ENCODE results near the gene KASH5. TPM values are rescaled to one million over a fixed set of nuclear protein-coding genes. Genes with fewer than 3 reads are reported as not detected.

KASH5 gene
- total and polyA plus RNA-seq, 5 donors from 2014 or later, result not detected

DNA sequence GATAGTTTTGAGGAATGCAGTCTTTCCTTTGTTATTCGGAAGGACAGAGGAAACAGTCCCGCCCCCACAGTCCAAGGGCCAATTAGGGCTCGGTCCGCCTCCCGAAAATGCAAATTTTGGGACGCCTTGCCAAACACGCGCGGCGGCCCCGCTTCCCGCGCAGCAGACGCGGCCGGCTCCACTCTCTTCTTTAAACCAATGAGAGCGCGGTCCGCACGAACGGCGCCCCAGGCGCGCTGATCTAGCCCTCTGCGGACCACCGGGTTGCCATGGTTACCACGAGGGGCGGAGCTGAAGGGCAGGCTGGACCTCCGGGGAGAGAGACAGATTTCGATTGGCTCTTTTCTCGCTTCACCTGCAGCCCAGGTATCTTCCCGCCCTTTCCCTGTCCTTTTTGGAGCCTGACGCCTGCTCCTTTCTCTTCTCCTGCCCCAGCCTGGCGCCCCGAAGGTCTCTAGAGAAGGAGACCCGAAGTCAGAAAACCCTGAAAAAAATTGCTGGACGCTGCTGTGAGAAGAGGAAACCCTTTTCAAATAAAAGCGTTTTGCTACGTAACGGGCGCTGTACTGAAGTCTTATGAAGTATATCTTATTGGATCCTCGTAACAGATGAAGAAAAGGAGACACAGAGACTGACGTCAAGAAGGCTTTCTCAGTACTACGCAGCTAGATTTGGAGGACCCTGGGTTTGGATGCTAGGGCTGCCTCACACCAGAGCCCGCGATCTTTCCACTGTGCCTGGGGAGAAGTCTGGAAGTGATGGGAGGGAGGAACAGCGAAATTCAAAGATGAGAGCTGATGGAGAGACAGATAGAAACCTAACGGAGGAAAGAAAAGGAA is 33.2 kb downstream of the KASH5 start:
- peak overlapping the region; percentile 13 for H3K4me3 ChIP-seq (ENCODE audit: low read depth, low read length)
- Mint-ChIP-seq H3K27ac (peak overlapping the region in 1 of 3 donors; percentile 89), H3K4me1 (peaks cover 5 to 56% (median 22%) of the 10 kb centered on the region in 4 donors), H3K4me3 (peak overlapping the region in 3 of 4 donors; percentile 19 to 88 (median 36)), H3K36me3 (peaks cover 5% of the 10 kb centered on the region), H3K9me3 (peaks cover 0 to 6% (median 0%) of the 10 kb centered on the region in 7 donors), H3K27me3 (peaks cover 85% of the 10 kb centered on the region)
- peaks cover 47% of the 10 kb centered on the region for H3K27me3 ChIP-seq (ENCODE audit: control insufficient read depth, insufficient read depth, low read length)
- H3K36me3 ChIP-seq (ENCODE audit: control insufficient read depth, insufficient read depth, low read length), result no peaks in the 10 kb centered on the region
- H3K27ac ChIP-seq (ENCODE audit: insufficient read depth, low read length, poor library complexity, severe bottlenecking), result no peak overlapping the region
- H3K9me3 ChIP-seq (ENCODE audit: control insufficient read depth in 2 of 2, low read length in 2 of 2), result no peaks in the 10 kb centered on the region
- DNase-seq, result peak in 1 of 3 donors; percentile 61
- H3K4me1 ChIP-seq (ENCODE audit: control insufficient read depth, insufficient read depth, low read length, poor library complexity, severe bottlenecking), result peaks cover 34% of the 10 kb centered on the region
- no peak for ATAC-seq (ENCODE audit: low read depth in 2 of 2)

DNA sequence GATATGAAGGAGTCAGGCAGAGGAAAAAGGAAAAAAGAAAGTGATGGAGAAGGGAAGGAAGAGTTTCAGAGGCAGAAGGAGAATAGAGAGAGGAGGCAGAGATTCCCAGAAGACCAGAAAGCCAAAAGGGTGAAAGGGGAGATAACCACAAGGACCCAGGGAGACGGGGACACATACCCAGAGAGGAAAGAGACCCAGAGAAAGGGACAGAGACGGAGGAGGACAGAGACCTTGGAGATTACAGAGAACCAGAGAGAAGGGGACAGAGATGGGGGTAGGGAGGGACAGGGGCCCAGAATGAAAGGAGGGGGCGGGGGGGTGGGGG is 33.8 kb downstream of the KASH5 start:
- Mint-ChIP-seq H3K9me3 (peaks cover 0 to 11% (median 0%) of the 10 kb centered on the region in 7 donors), H3K27me3 (peaks cover 90% of the 10 kb centered on the region), H3K4me1 (peaks cover 5 to 62% (median 27%) of the 10 kb centered on the region in 4 donors), H3K27ac (no peak overlapping the region), H3K4me3 (peak overlapping the region in 3 of 4 donors; percentile 19 to 88 (median 30)), H3K36me3 (peaks cover 5% of the 10 kb centered on the region)
- peaks cover 53% of the 10 kb centered on the region for H3K27me3 ChIP-seq (ENCODE audit: control insufficient read depth, insufficient read depth, low read length)
- H3K9me3 ChIP-seq (ENCODE audit: control insufficient read depth in 2 of 2, low read length in 2 of 2), result no peaks in the 10 kb centered on the region
- no peaks in the 10 kb centered on the region for H3K36me3 ChIP-seq (ENCODE audit: control insufficient read depth, insufficient read depth, low read length)
- no peak overlapping the region for H3K4me3 ChIP-seq (ENCODE audit: low read depth, low read length)
- ATAC-seq (ENCODE audit: low read depth in 2 of 2), result no peak
- no peak for DNase-seq
- H3K4me1 ChIP-seq (ENCODE audit: control insufficient read depth, insufficient read depth, low read length, poor library complexity, severe bottlenecking), result peaks cover 36% of the 10 kb centered on the region
- H3K27ac ChIP-seq (ENCODE audit: insufficient read depth, low read length, poor library complexity, severe bottlenecking), result no peak overlapping the region

DNA sequence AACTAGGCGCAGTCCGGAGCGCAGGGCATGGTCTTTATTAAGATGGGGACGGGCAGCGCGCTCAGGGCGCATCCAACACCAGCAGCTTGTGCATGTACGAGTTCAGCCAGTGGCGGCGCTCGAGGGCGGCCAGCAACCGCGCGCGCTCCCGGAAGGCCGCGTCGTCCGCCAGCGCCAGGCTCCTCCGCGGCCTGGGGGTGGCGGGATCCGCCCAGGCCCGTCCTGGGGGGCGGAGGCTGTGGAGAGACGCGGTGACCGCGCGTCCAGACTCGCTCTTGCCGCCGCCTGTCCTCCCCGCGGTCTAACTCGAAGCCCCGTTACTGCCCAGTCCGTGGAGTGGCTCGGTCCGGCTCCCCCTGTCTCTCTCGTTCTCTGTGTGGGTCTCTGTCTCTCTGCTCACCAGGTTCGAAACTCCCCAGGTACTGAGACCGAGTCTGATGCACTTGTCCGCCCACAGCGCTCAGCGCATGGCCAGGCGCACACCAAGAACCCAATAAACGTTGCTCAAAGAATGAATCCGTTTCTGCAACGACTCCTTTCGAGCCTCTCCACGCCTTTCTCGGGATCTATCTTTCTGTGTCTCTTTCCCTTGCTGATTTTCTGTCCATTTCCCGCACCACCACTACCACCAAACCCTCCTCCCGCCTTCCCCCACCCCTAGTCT is 34.5 kb downstream of the KASH5 start:
- peaks cover 5% of the 10 kb centered on the region for H3K36me3 Mint-ChIP-seq
- Histone ChIP-seq H3K4me1 (ENCODE audit: control insufficient read depth, insufficient read depth, low read length, poor library complexity, severe bottlenecking) (peaks cover 36% of the 10 kb centered on the region), H3K36me3 (ENCODE audit: control insufficient read depth, insufficient read depth, low read length) (no peaks in the 10 kb centered on the region), H3K27me3 (ENCODE audit: control insufficient read depth, insufficient read depth, low read length) (peaks cover 57% of the 10 kb centered on the region), H3K4me3 (ENCODE audit: low read depth, low read length) (peak overlapping the region; percentile 61), H3K9me3 (ENCODE audit: control insufficient read depth in 2 of 2, low read length in 2 of 2) (no peaks in the 10 kb centered on the region), H3K27ac (ENCODE audit: insufficient read depth, low read length, poor library complexity, severe bottlenecking) (no peak overlapping the region)
- DNase-seq, result peak in 2 of 3 donors; percentile 23 to 68
- peak overlapping the region; percentile 58 to 84 (median 80) for H3K4me3 Mint-ChIP-seq
- peaks cover 94% of the 10 kb centered on the region for H3K27me3 Mint-ChIP-seq
- peaks cover 5 to 68% (median 28%) of the 10 kb centered on the region in 4 donors for H3K4me1 Mint-ChIP-seq
- peak overlapping the region in 1 of 3 donors; percentile 55 for H3K27ac Mint-ChIP-seq
- peaks cover 0 to 16% (median 0%) of the 10 kb centered on the region in 7 donors for H3K9me3 Mint-ChIP-seq
- peak; percentile 33 to 54 for ATAC-seq (ENCODE audit: low read depth in 2 of 2)

DNA sequence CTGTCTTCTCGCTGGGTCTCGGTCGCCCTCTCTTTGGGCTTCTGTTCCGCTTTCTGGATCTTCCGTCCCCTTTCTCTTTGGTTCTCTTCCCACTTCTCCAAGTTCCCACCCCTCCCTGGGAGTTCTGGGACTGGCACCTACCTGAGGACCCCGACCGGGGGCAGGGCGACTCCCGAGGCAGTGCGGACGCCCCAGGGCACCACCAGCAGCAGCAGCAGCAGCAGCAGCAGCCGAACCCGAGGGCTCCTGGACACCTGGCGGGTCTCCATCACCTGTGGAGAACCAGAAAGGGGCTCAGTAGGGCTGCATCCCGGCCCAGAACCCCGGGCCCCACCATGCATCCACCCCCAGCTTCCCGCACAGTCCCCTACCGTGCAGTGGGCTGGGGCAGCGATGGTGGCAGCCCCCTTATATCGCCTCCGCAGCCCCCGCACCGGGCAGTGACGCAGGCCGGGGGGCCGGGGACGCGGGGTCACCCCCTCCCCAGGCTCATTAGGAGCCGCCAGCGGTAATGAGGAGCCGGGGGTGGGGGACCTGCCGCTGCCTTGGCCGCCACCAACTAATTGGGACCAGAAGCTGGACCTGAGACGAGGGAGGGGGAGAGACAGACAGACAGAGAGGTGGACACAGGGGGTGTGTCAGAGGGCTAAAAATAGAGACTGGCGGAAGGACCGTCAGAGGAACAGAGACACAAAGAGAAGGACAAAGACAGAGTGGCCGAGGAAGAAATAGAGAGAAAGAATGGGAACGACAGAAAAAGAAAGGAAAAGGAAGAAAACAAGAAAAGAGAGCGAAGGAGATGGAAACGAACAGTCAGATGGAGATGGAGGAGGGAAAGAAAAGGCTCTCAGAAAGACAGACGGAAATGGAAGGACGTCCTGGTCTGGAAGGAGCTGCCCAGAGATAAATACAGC is 35.3 kb downstream of the KASH5 start, which contains the start of gene PTH2:
Gene PTH2, minus strand, starts transcription at position 371 of the 914 bp plus-strand sequence. Its CDS starts 102 bp downstream, at position 269.
- Mint-ChIP-seq H3K4me3 (peak within 1 kb of the TSS; percentile 58 to 84 (median 80)), H3K27ac (peak within 1 kb of the TSS in 1 of 3 donors; percentile 55), H3K4me1 (peaks cover 5 to 75% (median 31%) of the 10 kb centered on the region in 4 donors), H3K27me3 (peaks cover 97% of the 10 kb centered on the region), H3K9me3 (peaks cover 0 to 16% (median 0%) of the 10 kb centered on the region in 7 donors), H3K36me3 (peaks cover 5% of the 10 kb centered on the region)
- peaks cover 44% of the 10 kb centered on the region for H3K4me1 ChIP-seq (ENCODE audit: control insufficient read depth, insufficient read depth, low read length, poor library complexity, severe bottlenecking)
- H3K36me3 ChIP-seq (ENCODE audit: control insufficient read depth, insufficient read depth, low read length), result no peaks in the 10 kb centered on the region
- ATAC-seq (ENCODE audit: low read depth in 2 of 2) (no peak), DNase-seq (no peak)
- peaks cover 61% of the 10 kb centered on the region for H3K27me3 ChIP-seq (ENCODE audit: control insufficient read depth, insufficient read depth, low read length)
- no peaks in the 10 kb centered on the region for H3K9me3 ChIP-seq (ENCODE audit: control insufficient read depth in 2 of 2, low read length in 2 of 2)
- no peak within 1 kb of the TSS for H3K27ac ChIP-seq (ENCODE audit: insufficient read depth, low read length, poor library complexity, severe bottlenecking)
- H3K4me3 ChIP-seq (ENCODE audit: low read depth, low read length), result peak within 1 kb of the TSS; percentile 61

DNA sequence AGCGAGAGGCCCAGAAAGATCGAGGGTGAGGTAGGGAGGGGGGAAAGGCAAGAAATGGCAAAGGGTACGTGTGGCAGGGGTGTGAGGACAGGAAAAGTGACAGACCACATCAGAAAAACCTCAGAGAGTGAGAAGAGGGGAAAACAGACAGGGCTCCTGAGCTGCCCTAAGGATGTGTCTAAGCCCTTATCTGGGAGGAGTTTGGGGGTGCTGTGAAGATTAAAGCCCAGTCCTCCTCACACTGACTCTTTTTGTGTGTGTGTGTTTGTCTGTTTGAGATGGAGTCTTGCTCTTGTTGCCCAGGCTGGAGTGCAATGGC is 35.9 kb downstream of the KASH5 start:
- Histone ChIP-seq H3K27ac (ENCODE audit: insufficient read depth, low read length, poor library complexity, severe bottlenecking) (no peak overlapping the region), H3K4me1 (ENCODE audit: control insufficient read depth, insufficient read depth, low read length, poor library complexity, severe bottlenecking) (peaks cover 49% of the 10 kb centered on the region), H3K4me3 (ENCODE audit: low read depth, low read length) (peak overlapping the region; percentile 48), H3K9me3 (ENCODE audit: control insufficient read depth in 2 of 2, low read length in 2 of 2) (no peaks in the 10 kb centered on the region), H3K27me3 (ENCODE audit: control insufficient read depth, insufficient read depth, low read length) (peaks cover 56% of the 10 kb centered on the region), H3K36me3 (ENCODE audit: control insufficient read depth, insufficient read depth, low read length) (no peaks in the 10 kb centered on the region)
- Mint-ChIP-seq H3K27me3 (peaks cover 97% of the 10 kb centered on the region), H3K27ac (peak overlapping the region in 1 of 3 donors; percentile 18), H3K9me3 (peaks cover 0 to 16% (median 0%) of the 10 kb centered on the region in 7 donors), H3K4me3 (peak overlapping the region; percentile 47 to 78 (median 66)), H3K4me1 (peaks cover 5 to 80% (median 32%) of the 10 kb centered on the region in 4 donors), H3K36me3 (peaks cover 5% of the 10 kb centered on the region)
- ATAC-seq (ENCODE audit: low read depth in 2 of 2), result peak in 1 of 2 donors; percentile 18
- peak in 1 of 3 donors; percentile 43 for DNase-seq

DNA sequence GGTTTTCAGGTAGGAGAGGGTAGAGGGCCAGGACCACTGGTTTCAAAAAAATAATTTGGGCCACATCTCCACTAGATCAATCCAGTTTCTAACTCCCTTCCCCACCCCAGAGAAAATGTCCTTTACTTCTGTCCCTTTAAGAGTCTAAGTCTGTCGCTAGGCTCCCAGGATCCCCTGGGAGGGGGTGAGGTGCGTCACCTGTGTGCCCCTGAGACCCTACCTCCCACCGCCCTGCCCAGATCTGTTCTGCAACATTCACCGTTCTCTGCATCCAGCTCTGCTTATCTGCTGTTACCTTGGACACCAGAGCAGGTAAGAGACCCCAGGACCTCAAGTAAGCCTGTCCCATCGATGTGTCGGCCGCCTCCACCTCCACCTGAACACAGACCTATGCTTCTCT is 37.1 kb downstream of the KASH5 start, which contains the start of gene GFY:
Gene GFY, plus strand, starts transcription at position 211 of the 400 bp plus-strand sequence. CDS start 1,043 bp downstream, outside the sequence.
- Mint-ChIP-seq H3K36me3 (peaks cover 7% of the 10 kb centered on the region), H3K4me1 (peaks cover 5 to 77% (median 34%) of the 10 kb centered on the region in 4 donors), H3K27ac (peak within 1 kb of the TSS in 1 of 3 donors; percentile 64), H3K27me3 (peaks cover 97% of the 10 kb centered on the region), H3K4me3 (peak within 1 kb of the TSS in 3 of 4 donors; percentile 65 to 78 (median 75)), H3K9me3 (peaks cover 0 to 16% (median 0%) of the 10 kb centered on the region in 7 donors)
- no peaks in the 10 kb centered on the region for H3K36me3 ChIP-seq (ENCODE audit: control insufficient read depth, insufficient read depth, low read length)
- no peak within 1 kb of the TSS for H3K27ac ChIP-seq (ENCODE audit: insufficient read depth, low read length, poor library complexity, severe bottlenecking)
- DNase-seq (no peak), ATAC-seq (ENCODE audit: low read depth in 2 of 2) (no peak)
- no peak within 1 kb of the TSS for H3K4me3 ChIP-seq (ENCODE audit: low read depth, low read length)
- H3K27me3 ChIP-seq (ENCODE audit: control insufficient read depth, insufficient read depth, low read length), result peaks cover 60% of the 10 kb centered on the region
- peaks cover 49% of the 10 kb centered on the region for H3K4me1 ChIP-seq (ENCODE audit: control insufficient read depth, insufficient read depth, low read length, poor library complexity, severe bottlenecking)
- H3K9me3 ChIP-seq (ENCODE audit: control insufficient read depth in 2 of 2, low read length in 2 of 2), result no peaks in the 10 kb centered on the region

Measured in CD4-positive, CD25-positive, alpha-beta regulatory T cell (primary cell).